Measurements from ENCODE around the gene EPB41L3. TPM values are rescaled to one million over a fixed set of nuclear protein-coding genes. Genes with fewer than 3 reads are reported as not detected.
A peak's percentile ranks its signal among the peaks of the same experiment; 100 is the strongest.
"Not testable (repeated sequence)": the region's sequence is repeated elsewhere in the genome, so short reads cannot be mapped to it uniquely, and the experiment has no call there.

The EPB41L3 gene
- total RNA-seq, 4 donors from 2014 or later = 28.8 to 41.4 (median 37.2) TPM

DNA sequence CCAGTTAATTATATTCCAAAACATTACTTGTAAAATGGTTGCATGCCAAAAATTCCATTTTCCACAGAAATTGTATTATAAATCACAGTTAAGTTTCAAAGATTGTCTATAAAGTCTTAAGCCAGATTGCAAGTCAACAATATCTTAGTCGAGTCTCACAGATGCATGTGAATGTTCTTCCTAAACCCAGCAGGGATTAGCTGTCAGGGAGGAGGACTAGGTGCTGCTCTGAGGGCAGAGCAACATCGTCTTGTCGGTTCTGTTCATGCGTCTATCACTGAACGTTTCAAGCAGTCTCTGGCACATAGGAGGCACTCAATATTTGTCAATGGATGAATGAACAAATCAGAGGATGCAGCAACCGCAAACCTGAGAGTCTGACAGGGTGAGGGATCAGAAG, 27.0 kb downstream of the EPB41L3 start:
- intact Hi-C loops (cut with DNase I) = no loop called here
- no peak for DNase-seq
- Histone ChIP-seq H3K4me1 (peaks cover 0 to 16% (median 0%) of the 10 kb centered on the region in 3 donors), H3K9me3 (no peaks in the 10 kb centered on the region), H3K27me3 (no peaks in the 10 kb centered on the region), H3K36me3 (no peaks in the 10 kb centered on the region), H3K4me3 (no peak overlapping the region), H3K27ac (peak overlapping the region in 1 of 4 donors; percentile 42)
- 65 to 66% methylated on average over 6 of the region's 6 CpGs for WGBS, 2 donors
- TF ChIP-seq POLR2A (IDR thresholded peaks at IDR 0.05) = no peak
- TF ChIP-seq CTCF (IDR thresholded peaks at IDR 0.05) = no peak

GRCh38 chr18:5515011-5515784, 28.6 kb downstream of the EPB41L3 start:
- Histone ChIP-seq H3K27ac (peak overlapping the region in 2 of 4 donors; percentile 30 to 52), H3K36me3 (no peaks in the 10 kb centered on the region), H3K4me3 (no peak overlapping the region), H3K4me1 (peaks cover 0 to 16% (median 0%) of the 10 kb centered on the region in 3 donors), H3K9me3 (no peaks in the 10 kb centered on the region), H3K27me3 (no peaks in the 10 kb centered on the region)
- intact Hi-C loops (cut with DNase I) = no loop called here
- no peak for DNase-seq
- 45 to 54% methylated on average over 3 of the region's 3 CpGs for WGBS, 2 donors
- TF ChIP-seq CTCF (IDR thresholded peaks at IDR 0.05) = no peak
- TF ChIP-seq POLR2A (IDR thresholded peaks at IDR 0.05) = no peak

DNA sequence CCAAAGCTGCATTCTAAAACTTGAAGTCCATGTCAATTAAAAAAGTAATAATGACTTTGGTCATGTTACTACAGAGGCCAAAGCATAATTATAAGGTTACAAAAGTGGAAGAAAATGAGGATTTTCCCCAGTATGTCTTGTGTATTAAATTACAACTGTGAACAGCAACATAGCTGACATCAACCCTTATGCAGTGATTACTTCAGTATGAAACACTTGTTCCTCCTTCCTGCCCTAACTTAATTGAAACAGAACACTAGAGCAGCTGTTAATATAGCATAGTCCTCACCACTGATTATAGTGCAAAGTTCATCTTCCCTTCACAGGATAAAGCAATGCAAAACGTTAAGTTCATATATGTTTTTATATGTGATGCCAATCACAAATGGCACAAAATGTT, 29.9 kb downstream of the EPB41L3 start:
- DNase-seq = no peak

DNA sequence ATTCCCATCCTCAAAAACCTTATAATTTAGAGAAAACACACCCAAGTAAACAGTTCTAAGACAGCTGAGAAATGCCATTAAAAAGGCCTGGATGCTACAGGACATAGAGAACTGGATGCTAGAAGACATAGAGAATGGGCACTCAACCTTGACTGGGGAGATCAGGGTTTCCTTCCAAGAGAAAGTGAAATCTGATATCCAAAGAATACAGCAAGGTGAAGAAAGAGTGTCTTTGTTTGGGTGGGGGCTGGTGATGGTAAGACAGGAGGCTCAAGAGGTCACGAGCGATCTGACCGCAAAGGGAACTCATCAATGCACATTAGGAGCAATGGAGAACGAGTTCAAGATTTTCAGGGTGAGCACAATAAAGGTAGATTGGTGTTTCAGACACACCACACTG, 31.6 kb downstream of the EPB41L3 start:
- Histone ChIP-seq H3K4me3 (no peak overlapping the region), H3K4me1 (peaks cover 0 to 7% (median 0%) of the 10 kb centered on the region in 3 donors), H3K27me3 (no peaks in the 10 kb centered on the region), H3K27ac (no peak overlapping the region), H3K9me3 (no peaks in the 10 kb centered on the region), H3K36me3 (no peaks in the 10 kb centered on the region)
- intact Hi-C loops (cut with DNase I) = no loop called here
- WGBS, 2 donors = 80 to 87% methylated on average over 4 of the region's 4 CpGs
- TF ChIP-seq CTCF (IDR thresholded peaks at IDR 0.05) (no peak), POLR2A (IDR thresholded peaks at IDR 0.05) (no peak)
- DNase-seq = no peak

More for the DNA sequence above, 29.9 kb downstream of the EPB41L3 start:
- TF ChIP-seq CTCF (IDR thresholded peaks at IDR 0.05) (no peak), POLR2A (IDR thresholded peaks at IDR 0.05) (no peak)
- intact Hi-C loops (cut with DNase I) = no loop called here
- no peaks in the 10 kb centered on the region for H3K27me3 ChIP-seq
- 58 to 62% methylated on average over 1 of the region's 1 CpG for WGBS, 2 donors
- H3K4me3 ChIP-seq = no peak overlapping the region
- H3K4me1 ChIP-seq = peaks cover 0 to 16% (median 0%) of the 10 kb centered on the region in 3 donors
- H3K9me3 ChIP-seq = no peaks in the 10 kb centered on the region
- peak overlapping the region in 1 of 4 donors; percentile 52 for H3K27ac ChIP-seq
- no peaks in the 10 kb centered on the region for H3K36me3 ChIP-seq

GRCh38 chr18:5511541-5511940, 32.3 kb downstream of the EPB41L3 start:
- WGBS, 2 donors = 75 to 77% methylated on average over 3 to 4 of the region's 4 CpGs
- H3K36me3 ChIP-seq; DNase-seq; H3K4me1 ChIP-seq; H3K27ac ChIP-seq; H3K9me3 ChIP-seq; H3K27me3 ChIP-seq; H3K4me3 ChIP-seq; intact Hi-C loops (cut with DNase I): not testable (repeated sequence)

Measured in esophagus squamous epithelium (tissue), 5 donors.